COLO829 (cell line): ENCODE measurements around the gene MOV10.
A peak's percentile ranks its signal among the peaks of the same experiment; 100 is the strongest.

Experiments used
- DNase-seq: peaks from one replicate; pipeline ENCODE4 v3.0.0; 2012; ENCODE audit warnings: low spot score

The MOV10 gene

DNA sequence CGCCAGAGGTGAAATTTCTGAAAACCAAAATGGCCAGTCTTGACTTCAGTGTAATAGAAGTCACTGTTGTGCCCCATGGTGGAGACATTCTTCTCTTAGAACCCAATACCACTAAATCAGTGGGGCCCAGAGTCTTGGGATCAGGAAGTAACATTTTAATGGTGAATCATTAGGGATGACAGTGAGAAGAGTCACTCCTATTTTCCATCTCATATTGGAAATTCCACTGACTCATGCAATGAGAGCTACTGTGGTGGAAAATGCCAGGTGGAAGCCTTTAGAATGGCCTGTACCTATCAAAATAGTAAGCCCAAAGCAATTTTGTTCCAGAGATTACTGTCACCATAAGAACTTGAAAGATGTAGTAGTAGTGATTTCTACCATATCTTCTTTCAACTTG, 61.3 kb downstream of the MOV10 start:
- peak; percentile 25 for DNase-seq

DNA sequence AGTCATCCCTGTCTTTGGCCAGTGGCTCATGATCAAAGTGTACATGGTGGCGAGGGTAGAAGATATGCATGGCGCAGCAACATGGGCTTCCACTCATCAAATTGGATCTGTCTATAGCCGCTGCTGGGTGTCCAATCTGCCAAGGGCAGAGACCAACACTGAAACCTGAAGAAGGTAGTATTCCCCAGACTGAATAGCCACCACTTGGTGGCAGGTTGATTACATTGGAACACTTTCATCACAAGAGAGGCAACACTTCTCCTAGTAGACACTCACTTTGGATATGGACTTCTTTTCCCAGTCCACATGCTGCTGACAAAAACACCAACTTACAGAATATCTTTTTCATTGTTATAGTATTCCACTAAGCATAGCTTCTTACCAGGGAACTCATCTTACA, 63.1 kb downstream of the MOV10 start:
- no peak for DNase-seq

DNA sequence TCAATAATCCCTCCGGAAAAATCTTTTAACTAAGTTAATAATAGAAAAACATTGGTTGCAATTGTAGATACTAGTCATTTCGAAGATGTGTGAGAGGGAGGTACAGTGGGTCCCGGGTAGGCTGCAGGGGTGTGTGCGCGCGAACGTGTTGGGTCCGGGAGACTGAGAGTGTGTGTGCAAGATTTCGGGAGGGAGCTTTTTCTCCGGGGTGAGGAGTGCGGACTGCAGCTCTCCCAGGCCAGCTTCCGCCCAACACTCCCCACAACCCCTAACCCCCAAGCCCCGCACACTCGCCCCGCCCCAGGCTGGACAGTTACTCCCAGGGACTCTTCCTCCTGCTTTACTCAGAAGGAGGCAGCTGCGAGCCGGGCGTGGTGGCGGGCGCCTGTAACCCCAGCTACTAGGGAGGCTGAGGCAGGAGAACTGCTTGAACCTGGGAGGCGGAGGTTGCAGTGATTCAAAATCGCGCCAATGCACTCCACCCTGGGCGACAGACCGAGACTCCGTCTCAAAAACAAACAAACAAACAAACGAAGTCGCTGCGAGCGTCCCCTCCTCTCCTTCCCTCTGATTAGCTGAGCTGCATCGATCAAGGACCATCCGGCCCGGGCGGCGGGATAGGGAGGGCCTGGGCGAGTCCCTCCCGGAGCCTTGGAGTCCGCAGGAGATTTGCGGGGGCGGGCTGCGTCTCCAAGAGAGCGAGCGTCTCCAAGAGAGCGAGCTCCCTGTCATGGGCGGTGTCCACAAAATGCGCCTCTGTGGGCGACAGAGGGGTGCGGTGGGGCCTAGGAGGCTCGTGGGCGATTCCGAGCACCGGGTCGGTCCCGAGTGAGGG, 68.9 kb downstream of the MOV10 start:
- DNase-seq = no peak

DNA sequence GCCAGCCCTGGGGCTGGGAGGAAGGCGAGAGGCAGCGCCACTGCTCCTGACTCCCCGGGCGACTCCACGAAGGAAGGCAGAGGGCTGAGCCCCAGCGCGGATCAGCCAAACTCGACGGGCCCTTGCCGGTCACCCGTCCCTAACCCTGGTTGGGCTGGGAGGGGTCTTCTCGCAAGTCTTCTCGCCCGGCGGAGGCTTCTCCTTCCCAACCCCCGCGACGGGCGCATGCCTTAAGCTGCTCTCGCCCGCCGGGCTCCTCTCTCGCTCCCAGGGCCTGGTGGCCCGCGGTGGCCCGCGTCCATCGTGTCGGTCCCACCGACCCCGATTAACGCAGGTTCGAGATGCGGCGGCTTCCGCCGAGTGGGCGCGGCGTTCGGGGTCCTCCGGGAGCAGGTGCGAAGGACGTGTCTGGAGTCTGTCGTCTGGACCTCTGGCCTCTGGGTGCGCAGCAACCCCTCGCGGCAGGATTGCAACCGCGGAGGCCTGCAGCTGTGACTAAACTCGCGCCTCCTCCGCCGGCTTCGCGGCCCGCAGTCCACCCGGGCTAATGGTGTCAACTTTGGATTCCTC, 69.6 kb downstream of the MOV10 start:
- no peak for DNase-seq

DNA sequence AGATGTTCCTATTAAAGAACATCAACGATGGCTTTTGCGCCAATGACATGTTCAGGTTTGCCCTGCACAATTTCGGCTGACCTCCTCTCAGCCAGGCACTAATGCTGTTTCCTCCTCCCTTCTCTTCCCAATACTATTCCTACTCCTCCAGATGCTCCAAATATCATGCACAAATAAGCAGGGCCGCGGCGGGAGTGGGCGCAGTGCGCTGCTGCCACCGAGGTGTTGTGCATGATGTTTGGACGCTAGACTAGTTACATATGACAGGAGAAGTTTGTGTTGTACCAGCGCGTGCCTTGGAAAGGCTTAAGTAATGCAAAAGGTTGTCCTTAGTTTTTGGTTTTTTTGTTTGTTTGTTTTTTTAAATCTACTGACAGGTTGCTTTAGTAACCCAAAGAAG, 73.9 kb downstream of the MOV10 start:
- DNase-seq = no peak
